Upper lobe of left lung (tissue), 4 donors: ENCODE data around the gene IL21.
"Not testable (repeated sequence)": the region's sequence is repeated elsewhere in the genome, so short reads cannot be mapped to it uniquely, and the experiment has no call there.

ENCODE experiments used
- CTCF ChIP-seq, 6 experiments: fragments of 450-650 bp in 4 of 6; fragments of 200-600 bp in 2 of 6; sonication (generic) in 2 of 6; IDR thresholded peaks; one replicate each; pipeline ENCODE4 v1.5.1; 2016 to 2019; ENCODE audit warnings: antibody characterized with exemption in 6 of 6
- POLR2A ChIP-seq, 4 donors: fragments of 450-650 bp; IDR thresholded peaks; one replicate each; pipeline ENCODE4 v1.5.1; 2016 to 2017; ENCODE audit warnings: antibody characterized with exemption in 4 of 4, mild to moderate bottlenecking in 2 of 4

- TF ChIP-seq CTCF, POLR2A (IDR thresholded peaks at IDR 0.05): not testable (repeated sequence)
Observed at GRCh38 chr4:122574347-122574746, 46.5 kb downstream of the IL21 start.
